Activated CD8-positive, alpha-beta memory T cell treated with anti-CD3 and anti-CD28 coated beads, Interleukin-2, amount 50 U/mL, for 24 hours (primary cell): ENCODE results near the gene REC8.
"Not testable (repeated sequence)": the region's sequence is repeated elsewhere in the genome, so short reads cannot be mapped to it uniquely, and the experiment has no call there.

Experiments used
- DNase-seq: peaks from one replicate; pipeline ENCODE4 v3.0.0-alpha.2; 2020; ENCODE audit errors: extremely low read depth

REC8 gene

DNA sequence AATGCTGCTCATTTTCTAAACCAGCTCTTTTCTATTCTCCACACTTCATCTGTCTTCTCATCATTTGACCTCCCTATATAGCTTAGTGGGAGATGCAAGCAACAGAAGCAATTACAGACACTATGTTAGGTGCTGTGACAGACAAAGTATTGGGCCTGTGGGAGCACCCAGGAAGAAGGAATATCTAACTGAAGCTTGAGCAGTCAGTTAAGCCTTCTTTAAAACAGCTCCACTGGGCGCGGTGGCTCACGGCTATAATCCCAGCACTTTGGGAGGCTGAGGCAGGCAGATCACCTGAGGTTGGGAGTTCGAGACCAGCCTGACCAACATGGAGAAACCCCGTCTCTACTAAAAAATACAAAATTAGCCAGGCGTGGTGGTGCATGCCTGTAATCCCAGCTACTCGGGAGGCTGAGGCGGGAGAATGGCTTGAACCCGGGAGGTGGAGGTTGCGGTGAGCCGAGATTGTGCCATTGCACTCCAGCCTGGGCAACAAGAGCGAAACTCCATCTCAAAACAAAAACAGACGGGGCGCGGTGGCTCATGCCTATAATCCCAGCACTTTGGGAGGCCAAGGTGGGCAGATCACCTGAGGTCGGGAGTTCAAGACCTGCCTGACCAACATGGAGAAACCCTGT, 31.5 kb downstream of the REC8 start:
- DNase-seq: not testable (repeated sequence)

DNA sequence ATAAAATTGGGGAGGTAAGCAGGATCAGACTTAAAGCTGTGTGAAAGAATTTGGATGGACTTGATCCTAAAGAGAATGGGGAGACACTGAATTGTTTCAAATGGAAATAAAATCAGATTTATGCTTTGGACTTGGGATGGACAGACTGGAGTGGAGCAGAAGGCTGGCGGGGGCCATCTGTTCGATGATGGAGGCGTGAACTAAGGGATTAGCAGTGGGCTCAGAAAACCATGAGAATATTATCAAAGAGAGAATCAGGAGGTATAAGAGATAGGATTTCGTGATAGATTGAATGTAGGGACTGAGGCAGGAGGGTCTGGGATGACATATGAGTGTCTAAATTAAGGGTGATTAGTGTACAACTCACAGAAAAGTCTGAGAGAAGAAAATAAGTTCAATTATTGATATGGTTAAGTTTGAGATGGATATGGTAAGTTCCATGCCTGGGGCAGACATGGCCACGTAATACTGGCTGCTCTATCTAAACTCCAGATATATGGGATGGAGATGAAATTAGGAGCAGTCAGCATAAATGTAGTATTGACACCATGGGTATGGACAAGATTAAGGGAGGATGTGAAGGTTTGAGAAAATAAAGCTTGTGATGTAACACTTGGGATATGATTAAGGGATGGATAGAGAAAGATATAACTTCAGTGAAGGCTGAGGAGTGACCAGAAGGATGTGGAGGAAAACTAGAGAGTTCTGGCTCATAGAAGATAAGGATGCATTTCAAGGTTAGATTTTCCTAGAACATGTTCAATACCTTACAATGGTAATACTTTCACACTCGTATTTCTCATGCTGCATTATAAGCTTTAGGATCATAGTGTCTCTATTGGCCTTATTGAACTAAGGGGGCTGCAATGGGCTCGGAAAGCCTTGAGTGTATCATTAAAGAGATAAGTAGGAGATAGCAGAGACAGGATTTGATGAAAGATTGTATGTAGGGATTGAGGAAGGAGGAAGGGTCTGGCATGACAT, 32.6 kb downstream of the REC8 start:
- DNase-seq: no peak

DNA sequence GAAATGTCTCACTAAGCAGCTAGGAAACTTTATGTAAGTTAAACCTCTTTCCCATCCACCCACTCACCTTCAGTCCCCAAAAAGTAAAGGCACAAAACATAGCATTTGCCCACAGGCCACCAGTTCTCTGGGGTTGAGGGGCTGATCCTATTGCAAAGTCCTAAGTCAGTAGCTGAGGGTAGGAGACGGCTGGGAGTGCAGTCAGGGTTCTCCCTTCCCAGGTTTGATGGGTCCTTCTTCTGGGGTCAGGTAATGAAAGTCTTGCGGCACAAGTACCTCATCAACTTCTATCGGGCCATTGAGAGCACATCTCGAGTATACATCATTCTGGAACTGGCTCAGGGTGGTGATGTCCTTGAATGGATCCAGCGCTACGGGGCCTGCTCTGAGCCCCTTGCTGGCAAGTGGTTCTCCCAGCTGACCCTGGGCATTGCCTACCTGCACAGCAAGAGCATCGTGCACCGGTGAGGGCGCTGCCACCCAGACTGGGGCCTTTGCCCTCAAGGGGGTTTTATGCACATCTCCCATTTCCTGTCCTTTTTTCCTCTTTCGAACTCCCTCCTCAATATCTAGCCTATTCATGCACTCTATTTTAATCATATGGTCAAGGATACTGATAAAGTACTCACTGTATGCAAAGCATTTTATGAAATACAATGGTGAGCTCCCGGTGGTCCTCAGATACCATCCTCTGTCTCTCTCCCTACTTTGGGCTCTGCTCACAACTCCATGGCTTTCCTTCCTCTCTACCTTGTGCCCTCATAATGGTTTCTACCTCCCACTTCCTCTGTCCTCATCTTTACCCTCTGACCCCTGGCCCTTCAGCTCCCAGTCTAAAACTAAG, 34.6 kb downstream of the REC8 start:
- no peak for DNase-seq

DNA sequence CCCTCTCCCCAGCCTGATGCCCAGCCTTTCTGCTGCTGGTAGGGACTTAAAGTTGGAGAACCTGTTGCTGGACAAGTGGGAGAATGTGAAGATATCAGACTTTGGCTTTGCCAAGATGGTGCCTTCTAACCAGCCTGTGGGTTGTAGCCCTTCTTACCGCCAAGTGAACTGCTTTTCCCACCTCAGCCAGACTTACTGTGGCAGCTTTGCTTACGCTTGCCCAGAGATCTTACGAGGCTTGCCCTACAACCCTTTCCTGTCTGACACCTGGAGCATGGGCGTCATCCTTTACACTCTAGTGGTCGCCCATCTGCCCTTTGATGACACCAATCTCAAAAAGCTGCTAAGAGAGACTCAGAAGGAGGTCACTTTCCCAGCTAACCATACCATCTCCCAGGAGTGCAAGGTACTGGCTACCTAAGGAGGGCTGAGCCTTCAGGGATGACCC, 35.2 kb downstream of the REC8 start:
- no peak for DNase-seq

DNA sequence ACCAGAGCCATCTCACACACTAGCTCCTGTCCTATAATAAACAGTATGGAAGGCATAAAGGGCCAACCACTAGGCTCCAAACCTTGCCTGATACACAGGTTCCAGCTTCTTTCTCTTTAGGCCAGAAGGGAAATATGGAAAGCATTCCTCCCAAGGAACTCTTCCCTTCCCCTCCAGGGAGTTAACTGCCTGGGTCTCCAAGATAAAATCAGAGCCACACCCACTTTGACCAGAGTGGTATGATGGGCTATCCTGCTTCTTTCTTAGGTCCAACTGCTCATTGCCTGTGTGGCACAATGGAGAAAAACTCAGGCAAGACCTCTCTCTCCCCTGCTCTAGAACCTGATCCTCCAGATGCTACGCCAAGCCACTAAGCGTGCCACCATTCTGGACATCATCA, 35.7 kb downstream of the REC8 start:
- DNase-seq: no peak

DNA sequence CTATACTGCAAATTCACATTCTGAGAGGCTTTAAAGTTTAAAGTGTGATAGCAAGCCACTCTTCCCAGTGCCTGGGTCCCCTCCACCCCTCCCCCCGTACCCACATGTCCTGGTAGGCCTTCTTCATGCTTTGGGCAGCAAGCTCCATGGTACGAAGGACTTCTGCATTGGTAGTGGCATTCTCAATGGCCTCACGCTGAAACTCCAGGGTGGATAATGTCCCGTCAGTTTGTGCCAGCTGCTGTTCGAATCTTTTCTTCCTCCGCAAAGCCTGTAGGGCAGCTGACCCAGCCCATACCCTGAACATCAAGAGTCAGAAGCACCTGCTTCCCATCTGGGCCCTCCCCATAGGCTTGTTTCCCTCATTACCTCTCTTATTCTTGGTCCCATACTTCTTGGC, 39.4 kb downstream of the REC8 start:
- DNase-seq: no peak

DNA sequence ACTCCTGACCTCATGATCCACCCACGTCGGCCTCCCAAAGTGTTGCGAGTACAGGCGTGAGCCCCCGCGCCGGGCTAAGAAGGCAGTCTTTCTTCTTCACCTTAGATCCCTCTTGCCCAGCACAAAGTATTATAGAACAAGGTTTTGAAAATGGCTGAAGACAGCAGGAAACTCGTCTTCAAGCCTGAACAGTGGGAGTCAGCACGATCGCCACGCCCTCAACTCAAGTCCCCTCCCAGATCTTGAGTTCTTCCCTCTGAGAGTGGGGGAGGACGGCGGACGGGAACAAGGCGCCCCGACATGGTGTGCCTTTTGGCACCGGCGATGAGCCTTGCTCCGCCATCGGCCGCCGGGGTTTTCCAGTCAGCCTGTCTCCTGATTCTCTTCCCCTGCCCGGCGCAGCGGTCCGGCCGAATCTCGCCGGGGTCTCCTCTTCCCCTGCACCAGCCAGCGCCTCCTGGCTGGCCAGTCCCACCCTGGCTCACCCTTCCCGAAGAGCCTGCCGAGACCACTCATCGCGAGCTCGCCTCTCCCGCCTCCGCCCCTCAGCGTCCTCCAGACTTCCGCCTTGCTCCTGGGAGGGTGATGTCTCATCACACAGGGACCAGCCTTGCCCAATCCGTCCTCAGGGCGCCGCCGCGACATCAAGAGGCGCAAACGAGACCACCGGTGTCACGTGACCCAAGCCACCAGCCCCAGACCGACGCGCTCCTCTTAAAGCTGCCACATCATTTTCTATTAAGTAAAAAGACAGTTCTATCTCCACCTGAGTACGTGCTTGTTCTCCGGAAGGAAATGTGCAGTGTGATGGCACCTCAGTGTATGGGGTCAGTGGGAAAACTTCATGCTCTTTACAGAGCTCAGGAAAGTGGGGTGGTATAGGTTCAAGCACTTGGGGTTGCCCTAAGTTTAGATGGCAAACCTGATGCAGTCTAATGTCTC, 41.3 kb downstream of the REC8 start, which contains the start of gene CHMP4A:
Gene CHMP4A (minus strand): TSS at position 565 of the 942 bp plus-strand sequence. CDS start 49 bp downstream, at position 516.
- DNase-seq: peak; percentile 93

DNA sequence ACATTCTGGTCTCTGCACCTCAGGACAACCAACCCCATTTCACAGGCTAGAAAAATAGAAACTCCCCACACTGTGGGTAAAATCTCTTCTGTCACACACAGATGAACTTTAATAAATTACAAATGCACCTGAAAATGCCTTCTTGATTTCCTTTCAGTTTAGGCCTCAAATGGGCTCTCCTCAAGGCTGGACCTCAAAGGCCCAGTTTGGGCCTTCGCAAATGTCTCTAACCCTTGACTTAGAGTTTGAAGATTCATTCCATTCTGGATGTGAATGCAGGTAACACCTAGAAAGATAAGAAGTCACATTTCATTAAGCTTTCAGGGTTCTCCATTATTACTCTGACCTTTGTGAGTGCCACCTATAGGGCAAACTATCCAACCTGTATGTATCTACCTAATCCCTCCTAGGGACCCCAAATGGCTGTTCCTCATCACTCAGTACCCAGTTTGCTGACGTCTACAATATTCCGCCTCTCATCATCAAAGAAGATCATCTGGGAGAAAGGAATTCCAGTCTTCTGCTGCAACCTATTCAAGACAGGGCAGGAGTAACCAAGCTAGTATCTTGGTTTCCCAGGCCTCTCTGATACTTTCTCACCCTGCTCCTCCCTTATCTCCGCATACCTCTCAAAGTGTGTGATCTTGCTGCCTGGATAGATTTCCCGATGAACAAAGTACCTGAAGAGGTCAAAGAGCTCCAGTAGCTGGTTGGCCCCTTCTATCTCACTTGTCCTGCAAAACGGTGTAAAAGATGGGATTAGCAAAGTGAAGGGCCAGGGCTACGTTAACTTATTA, 42.2 kb downstream of the REC8 start:
- no peak for DNase-seq

DNA sequence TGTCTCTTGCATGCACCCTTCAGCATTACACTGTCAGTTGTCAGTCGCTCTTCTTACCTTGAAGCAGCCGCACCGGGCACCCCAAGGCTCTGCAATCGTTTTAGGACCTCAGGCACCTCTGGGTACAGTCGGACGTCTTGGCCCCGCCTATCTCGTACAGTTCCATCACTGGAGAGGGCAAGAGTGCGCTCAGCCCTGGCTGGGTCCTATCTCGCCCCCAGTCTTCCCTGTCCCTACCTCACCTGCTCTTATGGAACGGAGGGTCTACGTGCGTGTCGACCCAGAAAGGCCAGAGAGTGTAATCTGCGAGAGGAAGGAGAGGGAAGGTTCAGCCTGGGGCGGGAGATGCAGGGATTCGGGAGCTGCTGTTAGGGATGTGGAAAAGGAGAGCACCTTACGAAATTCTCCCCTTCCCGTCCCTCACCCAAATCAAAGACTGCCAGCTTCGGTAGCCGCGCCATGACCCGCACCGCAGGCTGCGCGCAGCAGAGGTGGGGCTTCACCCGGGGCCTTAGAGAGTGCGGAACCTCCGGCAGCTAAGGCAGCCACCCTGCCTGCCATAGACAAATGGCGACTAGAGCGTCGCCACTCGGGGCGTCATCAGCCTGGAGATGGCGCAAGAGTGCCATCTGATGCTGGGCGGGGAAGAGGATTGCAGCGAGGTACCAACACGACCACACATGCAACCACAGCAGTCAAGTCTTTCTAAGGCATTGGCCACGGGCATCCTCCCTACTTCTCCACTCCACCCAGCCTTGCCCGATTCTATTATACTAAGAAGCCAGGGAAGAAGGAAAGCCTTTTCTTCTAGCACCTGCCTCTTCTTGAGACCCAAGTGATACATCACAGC, 43.8 kb downstream of the REC8 start, which contains the start of gene MDP1:
Gene MDP1 (minus strand): TSS at position 572 of the 850 bp plus-strand sequence. CDS start 111 bp downstream, at position 461.
- DNase-seq: peak; percentile 71

DNA sequence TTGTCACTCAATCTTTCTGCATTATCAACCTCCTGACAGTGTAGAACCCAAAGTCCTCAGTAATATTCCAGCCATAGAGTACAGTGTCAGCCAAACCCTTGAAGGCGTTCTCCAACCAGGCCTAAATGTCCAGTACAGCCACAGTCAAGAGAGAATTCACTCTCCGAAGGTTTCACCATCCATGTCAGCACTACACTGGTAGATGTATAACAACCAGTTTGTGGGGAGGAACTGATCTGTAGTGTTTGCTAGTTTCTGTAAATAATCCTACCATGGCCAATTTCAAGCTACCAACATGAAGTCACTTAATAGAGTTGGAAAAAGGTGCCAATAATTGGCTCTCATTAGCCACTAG, 44.4 kb downstream of the REC8 start:
- DNase-seq: no peak

DNA sequence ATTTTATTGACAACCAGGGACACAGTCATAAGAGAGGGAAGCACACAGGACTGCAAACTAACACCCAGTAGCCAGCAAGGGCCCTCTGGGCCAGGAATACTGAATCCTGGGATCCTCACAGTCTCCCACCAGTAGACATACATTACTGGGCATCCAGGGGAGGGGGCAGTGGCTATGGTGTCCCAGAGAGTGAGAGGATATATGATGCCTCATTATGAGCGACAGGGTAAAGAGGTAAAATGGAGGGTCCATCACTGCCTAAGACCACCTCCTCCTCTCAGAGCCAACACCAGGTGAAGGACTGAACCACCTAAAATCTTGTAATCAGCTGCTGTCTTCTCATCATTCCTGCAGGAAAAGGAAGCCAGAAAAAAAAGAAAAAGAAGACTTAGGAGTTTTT, 45.0 kb downstream of the REC8 start:
- not testable (repeated sequence) for DNase-seq

DNA sequence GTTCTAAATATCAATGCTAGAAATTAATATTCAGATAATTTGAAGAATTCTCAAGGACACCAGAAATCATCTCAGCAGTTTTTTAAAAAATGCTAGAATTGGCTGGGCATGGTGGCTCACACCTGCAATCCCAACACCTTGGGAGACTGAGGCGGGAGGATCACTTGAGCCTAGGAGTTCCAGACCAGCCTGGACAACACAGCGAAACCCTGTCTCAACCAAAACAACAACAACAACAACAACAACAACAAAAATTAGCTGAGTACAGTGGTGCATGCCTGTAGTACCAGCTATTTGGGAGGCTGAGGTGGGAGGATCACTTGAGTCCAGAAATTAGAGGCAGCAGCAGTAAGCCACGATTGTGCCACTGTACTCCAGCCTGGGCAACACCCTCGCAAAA, 47.2 kb downstream of the REC8 start:
- no peak for DNase-seq

DNA sequence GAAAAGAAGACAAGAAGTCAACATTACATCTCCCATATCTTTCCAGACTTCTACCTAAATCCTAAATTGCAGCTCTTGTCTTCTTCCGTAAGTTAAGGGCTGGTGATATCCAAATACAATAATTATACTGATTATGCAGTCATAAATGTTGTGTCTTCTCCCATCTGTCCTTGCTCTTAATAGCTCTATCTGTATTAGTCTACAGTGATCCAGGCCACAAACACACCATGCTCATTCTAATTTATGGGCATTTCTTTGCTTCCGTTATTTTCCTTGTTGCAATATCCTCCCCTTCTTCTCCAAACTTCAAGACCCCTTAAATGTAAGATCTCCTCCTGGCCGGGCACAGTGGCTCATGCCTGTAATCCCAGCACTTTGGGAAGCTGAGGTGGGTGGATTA, 47.6 kb downstream of the REC8 start:
- no peak for DNase-seq

DNA sequence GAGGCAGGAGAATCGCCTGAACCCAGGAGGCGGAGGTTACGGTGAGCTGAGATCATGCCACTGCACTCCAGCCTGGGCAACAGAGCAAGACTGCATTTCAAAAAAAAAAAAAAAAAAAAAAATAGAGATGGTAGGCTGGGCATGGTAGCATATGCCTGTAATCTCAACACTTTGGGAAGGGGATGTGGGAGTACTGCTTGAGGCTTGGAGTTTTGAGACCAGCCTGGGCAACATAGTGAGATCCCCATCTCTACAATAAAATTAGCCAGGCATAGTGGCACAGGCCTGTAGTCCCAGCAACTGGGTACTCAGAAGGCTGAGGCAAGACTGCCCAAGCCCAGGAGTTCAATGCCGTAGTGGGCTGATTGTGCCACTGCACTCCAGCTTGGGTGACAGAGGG, 51.1 kb downstream of the REC8 start:
- DNase-seq: not testable (repeated sequence)

DNA sequence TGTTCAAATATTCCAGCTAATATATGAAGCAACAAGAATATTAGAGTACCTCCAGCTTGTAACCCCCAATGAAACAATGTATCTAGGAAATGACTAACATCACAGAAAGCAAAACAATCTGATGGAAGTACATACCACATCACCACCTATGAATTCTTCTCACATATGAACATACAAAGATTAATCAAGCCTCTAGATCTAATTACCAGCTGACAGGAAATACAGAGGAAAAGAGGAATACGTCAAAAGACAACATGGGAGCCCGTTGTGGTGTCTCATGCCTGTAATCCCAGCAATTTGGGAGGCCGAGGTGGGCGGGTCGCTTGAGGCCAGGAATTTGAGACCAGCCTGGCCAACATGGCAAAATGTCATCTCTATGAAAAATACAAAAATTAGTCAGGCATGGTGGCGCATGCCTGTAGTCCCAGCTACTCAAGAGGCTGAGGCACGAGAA, 52.8 kb downstream of the REC8 start:
- no peak for DNase-seq

DNA sequence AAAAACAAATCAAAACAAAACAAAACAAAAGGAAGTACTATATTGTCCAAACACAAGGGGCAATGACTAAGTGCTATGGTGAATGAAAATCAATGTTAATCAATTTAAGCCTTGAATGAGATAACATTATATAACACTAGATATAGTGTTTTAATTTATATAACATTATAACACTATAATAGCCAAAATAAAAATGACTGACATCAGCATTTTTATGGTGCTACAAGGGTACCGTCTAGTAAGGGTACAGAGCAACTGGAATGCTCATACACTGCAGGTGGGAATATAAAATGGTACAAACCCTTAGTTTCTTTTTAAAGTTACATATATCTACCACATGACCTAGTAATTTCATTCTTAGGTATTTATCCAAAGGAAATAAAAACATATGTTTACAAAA, 54.6 kb downstream of the REC8 start:
- DNase-seq: no peak

DNA sequence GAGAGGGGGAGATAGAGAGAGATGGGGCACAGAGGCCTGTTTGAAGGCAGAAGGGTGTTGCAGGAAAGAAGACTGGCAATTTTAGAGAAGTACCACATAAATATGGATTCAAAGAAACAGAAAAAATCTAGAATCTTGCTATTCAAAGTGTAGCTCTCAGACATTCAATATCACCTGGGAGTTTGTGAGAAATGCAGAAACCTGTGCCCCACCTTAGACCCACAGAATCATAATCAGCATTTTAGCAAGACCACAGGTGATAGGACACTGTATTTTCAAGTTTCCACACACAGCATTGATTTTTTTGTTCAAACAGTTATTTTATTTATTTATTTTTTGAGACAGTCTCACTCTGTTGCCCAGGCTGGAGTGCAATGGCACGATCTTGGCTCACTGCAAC, 57.0 kb downstream of the REC8 start:
- DNase-seq: no peak
